Measurements from ENCODE around the gene SLC35E1. TPM values are rescaled to one million over a fixed set of nuclear protein-coding genes. Genes with fewer than 3 reads are reported as not detected.
A peak's percentile ranks its signal among the peaks of the same experiment; 100 is the strongest.
"Not testable (repeated sequence)": the region's sequence is repeated elsewhere in the genome, so short reads cannot be mapped to it uniquely, and the experiment has no call there.

The SLC35E1 gene
- total RNA-seq, 1 donor from 2014 or later = 22.8 TPM

- FAIRE-seq = no peak
- peak; percentile 20 to 49 for DNase-seq (ENCODE audit: low spot score in 2 of 2)
These were observed 62.8 kb downstream of the SLC35E1 start for GRCh38 chr19:16509141-16510061.

- no peak for FAIRE-seq
These were observed 63.7 kb downstream of the SLC35E1 start for GRCh38 chr19:16508546-16508945.

GRCh38 chr19:16506961-16507360 is 65.3 kb downstream of the SLC35E1 start:
- DNase-seq (ENCODE audit: low spot score in 2 of 2) = no peak

More at GRCh38 chr19:16508546-16508945, 63.7 kb downstream of the SLC35E1 start:
- no peak for DNase-seq (ENCODE audit: low spot score in 2 of 2)

GRCh38 chr19:16506161-16506560 is 66.1 kb downstream of the SLC35E1 start:
- FAIRE-seq; DNase-seq (ENCODE audit: low spot score in 2 of 2): not testable (repeated sequence)

More at GRCh38 chr19:16506961-16507360, 65.3 kb downstream of the SLC35E1 start:
- FAIRE-seq = no peak

GRCh38 chr19:16504271-16504670 is 67.9 kb downstream of the SLC35E1 start:
- FAIRE-seq = no peak
- no peak for DNase-seq (ENCODE audit: low spot score in 2 of 2)

Small RNA genes within 50 kb of the gene (small RNA-seq; reads per million reads assigned to genes)
- not detected for gene RN7SL146P

Other genes with a start within 250 kb of the SLC35E1 start
- 2.4 TPM for gene KLF2, start 247.6 kb downstream of the SLC35E1 start, total RNA-seq
- 15.1 TPM for gene EPS15L1, start 100.4 kb downstream of the SLC35E1 start, total RNA-seq
- gene CALR3, start 76.2 kb downstream of the SLC35E1 start, total RNA-seq = not detected
- gene C19orf44, start 76.0 kb downstream of the SLC35E1 start, total RNA-seq = 3.3 TPM
- 5.3 TPM for gene CHERP, start 30.0 kb downstream of the SLC35E1 start, total RNA-seq
- gene MED26, start 55.8 kb upstream of the SLC35E1 start, total RNA-seq = 3.7 TPM
- 41.6 TPM for gene SMIM7, start 87.7 kb upstream of the SLC35E1 start, total RNA-seq
- gene TMEM38A, start 88.7 kb upstream of the SLC35E1 start, total RNA-seq = 8.6 TPM
- gene NWD1, start 147.4 kb upstream of the SLC35E1 start, total RNA-seq = 0.41 TPM